NCI-H510A treated with DMSO at 0.1 percent for 48 hours (cell line): ENCODE results near the gene CYP19A1.
A peak's percentile ranks its signal among the peaks of the same experiment; 100 is the strongest.

Experiments used
- DNase-seq: peaks from one replicate; lab custom pipeline; 2025; lab: John Stamatoyannopoulos, UW

Gene CYP19A1

DNA sequence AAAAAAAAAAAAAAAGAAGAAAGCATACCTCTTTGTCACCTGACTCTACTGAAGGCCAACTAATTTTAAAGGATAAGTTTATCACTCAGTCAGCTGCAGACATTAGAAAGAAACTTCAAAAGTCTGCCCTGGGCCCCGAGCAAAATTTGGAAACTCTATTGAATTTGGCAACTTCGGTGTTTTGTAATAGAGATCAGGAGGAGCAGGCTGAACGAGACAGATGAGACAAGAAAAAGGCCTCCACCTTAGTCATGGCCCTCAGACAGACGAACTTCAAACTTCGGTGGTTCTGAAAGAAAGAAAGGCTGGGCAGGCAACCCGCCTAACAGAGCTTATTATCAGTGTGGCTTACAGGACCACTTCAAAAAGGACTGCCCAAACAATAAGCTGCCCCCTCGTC lies 21.6 kb upstream of the CYP19A1 start:
- no peak for DNase-seq

DNA sequence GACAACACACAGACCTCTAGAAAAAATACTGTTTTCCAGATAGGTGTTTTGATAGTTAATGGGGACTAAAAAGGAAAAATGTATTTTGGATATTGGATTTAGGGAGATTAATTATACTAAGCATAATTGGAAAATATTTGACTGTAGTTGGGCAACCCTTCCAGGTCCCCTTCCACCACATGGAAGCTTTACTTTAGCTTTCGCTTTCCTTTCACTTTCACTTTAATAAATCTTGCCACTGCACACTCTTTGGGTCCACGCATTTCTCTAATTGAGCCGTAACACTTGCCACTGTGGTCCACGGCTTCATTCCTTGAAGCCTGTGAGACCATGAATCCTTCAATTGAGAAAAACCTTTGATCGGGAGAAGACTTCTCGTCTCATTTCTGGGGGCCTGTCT lies 18.6 kb upstream of the CYP19A1 start:
- no peak for DNase-seq

DNA sequence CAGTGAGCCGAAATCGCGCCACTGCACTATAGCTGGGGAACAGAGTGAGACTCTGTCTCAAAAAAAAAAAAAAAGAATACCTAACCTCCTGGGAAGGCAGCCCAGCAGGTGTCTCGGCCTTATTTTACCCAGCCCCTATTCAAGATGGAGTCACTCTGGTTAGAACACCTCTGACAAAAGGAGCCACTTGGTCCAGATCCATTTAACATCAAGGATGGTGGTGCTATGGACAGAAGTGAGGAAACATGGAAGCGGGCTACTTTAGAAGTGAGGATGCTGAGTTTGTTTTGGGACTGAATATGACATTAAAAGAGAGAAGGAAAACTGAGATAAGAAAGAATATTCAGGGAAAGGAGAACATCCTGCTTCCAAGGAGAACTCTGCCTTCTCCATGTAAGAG lies 17.8 kb upstream of the CYP19A1 start:
- DNase-seq: no peak

DNA sequence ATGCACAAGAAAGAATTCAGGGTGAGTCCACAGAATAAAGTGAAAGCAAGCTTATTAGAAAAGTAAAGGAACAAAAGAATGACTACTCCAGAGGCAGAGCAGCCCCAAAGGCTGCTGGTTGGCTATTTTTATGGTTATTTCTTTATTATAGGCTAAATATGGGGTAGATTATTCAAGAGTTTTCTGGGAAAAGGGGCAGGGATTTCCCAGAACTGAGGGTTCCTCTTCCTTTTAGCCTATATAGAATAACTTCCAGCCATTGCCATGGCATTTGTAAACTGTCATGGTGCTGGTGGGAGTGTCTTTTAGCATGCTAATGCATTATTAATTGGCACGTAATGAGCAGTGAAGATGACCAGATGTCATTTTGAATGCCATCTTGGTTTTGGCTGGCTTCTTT lies 16.7 kb upstream of the CYP19A1 start:
- DNase-seq: no peak

DNA sequence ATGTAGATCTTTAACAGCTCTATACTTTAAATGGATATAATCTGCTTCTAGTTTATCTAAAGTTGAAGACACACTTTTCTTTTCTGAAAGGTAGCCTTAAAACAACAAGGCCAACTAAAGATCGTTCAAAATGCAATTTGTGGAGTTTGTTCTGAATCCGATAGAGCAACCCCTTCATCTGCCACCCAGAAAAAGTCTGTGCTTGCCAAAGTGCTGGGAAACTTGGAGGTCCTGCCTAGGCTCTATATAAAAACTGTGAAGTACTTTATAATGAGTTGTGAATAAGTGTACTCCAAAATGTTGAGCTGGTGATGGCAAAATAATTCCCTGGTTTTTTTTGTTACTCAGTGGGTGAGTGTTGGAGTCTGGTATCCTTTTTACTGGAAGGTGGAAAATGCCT lies 15.6 kb upstream of the CYP19A1 start:
- no peak for DNase-seq

DNA sequence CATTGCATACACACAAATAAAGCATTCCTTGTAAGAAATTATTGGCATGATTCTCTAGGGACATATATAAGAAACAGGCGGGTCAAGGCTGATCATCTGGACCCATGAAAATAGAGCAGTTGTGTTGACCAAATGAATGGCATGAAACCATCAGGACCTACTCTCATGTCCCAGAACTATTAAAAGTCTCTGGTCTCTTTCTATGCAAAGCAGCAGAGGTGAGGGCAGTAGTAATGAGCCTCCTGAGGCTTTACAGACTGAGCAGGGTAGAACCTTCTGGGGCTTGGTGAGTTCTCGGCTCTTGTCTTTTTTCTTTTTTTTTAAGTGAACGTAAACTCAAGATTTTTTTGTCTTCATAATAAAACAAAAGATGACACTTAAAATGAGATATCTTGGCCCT lies 12.3 kb upstream of the CYP19A1 start:
- DNase-seq: no peak

DNA sequence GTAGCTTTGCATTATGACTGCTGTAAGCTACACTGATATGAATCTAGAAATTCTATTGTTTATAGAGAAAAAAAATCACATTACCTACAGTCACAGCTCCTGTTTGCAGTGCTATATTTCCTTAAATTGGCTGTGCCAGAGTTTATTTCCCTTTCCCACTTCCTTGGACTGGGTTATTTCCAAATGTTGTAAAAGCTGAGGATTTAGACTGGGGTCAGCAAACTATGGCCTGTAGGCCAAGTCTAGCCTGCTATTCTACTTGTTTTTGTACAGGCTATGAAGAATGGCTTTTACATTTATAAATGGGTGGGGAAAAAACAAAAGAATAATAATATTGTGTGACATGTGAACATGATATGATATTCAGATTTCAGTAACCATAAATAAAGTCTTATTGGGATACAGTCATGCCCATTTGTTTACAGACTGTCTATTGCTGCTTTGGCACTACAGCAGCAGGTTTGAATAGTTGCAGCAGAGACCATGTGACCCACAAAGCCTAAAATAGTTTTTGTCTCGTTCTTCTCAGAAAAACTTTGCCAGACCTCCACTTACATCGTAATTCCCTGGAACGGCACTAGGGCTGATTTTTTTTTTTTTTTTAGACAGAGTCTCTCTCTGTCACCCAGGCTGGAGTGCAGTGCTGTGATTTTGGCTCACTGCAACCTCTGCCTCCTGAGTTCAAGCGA lies 10.9 kb upstream of the CYP19A1 start:
- DNase-seq: no peak

DNA sequence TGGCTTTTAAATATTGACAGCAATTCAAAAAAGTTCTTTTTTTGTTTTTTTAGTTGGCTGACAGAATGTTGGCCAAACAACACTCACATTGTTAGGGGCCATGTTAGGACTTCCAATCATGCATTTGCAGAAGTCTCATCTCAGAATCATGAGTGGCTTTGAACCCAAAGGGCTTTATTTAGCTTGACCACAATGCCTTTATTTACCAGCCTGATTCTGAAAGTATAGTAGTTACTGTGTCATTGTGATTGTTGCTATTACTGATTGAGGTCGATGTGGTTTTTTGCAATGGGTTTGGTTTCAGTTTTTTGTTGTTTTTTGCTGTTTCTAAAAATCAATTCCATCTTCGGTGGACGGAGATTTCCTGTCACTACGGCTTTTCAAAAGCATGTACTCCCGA lies 10.3 kb upstream of the CYP19A1 start:
- DNase-seq: no peak

DNA sequence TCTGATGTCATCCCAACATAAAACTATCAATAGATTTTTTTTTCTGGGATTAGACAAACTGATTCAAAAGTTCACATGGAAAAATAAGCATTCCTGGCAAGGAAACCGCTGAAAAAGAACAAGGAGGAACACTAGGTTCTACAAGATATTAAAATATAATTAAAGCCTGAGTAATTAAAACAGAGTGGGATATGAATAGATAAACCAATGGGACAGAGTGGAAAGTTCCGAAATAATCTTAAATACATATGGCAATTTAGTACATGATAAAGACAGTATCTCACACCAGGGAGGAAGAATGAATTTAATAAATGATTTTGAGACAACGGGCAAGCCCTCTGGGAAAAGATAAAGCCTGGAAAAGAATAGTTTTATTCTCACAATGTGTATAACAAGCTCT lies 7.7 kb upstream of the CYP19A1 start:
- DNase-seq: no peak

DNA sequence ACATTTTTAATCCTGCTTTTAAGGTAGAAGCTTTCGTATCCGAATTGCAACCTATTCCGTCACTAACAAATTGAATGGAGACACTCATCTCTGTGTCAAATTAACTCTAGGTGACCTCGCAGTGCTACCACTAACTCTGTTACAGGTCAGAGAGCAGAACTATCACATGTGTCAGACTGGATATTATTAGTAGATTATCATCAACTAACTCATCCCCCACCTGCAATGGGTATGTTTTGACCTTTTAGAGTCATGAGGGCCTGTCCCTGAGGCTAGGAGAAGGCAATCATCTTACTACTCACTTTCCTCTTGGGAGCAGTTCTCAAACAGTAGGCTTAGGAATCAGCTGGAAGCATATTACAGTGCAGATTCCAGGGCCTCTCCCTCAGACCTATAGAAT lies 5.1 kb upstream of the CYP19A1 start:
- DNase-seq: no peak

DNA sequence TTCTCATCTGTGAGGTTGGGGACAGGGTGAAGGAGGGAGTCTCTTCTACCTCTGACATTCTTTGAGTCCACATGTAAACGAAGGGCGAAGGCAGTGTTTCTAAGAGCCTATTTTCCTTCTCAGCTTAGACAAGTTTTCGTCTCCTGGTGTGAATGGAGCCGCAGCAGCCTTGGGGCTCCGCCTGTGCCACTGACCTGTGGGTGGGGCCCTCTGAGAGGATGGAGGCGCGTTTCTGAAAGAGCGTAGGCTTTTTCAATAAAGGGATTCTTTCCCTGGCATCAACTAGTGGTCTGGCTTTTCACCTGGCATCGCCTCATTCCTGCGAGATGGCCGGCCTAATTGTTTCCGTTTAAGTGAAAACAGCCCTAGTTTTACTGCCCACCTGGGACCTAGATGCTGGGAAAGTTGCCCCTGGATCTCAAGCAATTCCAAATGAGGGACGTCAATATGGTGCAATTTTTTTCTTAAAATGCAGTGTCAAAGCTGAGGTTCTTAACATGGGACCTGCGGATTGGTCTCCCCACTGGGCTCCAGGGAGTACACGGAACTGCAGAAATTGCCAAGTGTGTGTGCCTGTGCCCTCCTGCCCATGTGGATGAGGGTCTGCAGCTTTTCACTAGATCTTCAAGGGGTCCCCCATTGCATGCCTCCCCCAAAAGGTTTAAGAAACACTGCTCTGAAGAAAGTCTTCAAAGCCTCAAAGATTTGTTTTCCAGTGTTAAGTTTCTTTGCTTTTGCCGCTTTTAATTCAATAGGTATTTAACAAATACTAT lies 4.0 kb upstream of the CYP19A1 start:
- no peak for DNase-seq

DNA sequence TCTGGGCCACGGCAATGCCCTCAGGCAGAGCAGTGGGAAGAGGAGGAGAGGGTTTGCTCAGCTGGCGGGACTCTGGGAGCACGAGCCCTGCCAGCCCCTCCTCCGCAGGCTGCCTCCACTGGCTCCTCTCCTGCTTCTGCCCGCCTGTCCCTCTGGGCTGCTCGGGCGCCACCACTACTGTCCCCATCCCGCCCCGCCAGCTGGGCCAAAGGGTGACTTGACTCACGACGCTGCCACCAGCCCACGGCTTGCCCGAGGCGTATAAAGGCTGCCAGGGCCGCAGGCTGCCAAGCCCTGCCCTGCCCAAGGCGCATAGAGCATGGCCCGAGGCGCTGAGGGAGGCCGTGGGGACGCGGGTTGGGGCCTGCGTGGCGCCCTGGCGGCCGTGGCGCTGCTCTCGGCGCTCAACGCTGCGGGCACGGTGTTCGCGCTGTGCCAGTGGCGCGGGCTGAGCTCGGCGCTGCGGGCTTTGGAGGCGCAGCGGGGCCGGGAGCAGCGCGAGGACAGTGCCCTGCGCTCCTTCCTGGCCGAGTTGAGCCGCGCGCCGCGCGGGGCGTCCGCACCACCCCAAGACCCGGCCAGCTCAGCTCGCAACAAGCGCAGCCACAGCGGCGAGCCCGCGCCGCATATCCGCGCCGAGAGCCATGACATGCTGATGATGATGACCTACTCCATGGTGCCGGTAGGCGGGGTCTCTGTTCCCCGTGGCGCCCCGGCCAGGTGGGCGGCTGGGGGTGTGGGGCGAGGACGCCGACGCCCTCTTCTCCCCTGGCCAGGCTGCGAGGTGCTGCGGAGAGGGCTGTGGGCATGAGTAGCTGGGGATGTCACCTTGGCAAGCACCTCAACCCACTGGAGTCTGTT lies 3.2 kb upstream of the CYP19A1 start, which contains the start of gene GLDN:
Gene GLDN (plus strand): TSS at position 290 of the 861 bp plus-strand sequence. CDS start 30 bp downstream, at position 320.
- peak; percentile 9 for DNase-seq

DNA sequence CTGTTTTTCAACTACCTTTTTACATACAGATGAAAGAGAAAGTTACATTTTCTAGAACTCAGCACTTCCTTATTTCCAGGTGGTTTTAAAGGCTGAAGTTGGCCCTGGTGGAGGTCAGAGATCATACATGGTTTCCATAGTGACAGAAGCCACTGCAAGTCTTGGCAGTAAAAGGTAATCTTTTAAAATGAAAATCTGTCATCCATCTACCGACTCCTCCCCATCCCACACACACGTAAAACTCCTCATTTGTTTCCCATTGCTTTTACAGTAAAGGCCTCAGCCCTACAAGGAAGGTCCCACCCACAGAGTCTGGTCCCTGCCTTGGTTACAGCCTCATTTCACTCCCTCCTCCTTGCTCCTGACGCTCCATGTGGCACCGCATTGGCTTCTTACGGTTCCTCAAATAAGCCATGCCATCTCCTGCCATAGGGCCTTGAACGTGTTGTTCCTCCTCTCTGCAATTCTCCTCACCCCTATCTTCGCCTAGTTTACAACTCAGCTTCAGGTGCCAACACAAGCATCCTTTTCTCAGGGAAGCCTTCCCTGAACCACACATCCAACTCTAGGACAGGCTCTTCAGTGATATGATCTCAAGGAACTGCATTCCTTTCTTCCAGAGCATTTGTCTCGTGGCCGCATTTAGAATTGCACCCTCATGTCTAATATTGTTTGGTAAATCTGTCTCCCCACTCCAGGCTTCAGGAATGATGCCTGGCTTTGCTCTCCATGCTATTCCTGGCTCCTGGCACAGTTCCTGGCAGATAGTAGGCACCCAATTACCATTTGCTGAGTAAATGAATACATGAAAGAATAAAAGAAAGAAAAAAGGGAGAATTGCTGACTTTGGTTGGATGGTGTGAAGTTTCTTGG lies 2.6 kb downstream of the CYP19A1 start:
- no peak for DNase-seq

DNA sequence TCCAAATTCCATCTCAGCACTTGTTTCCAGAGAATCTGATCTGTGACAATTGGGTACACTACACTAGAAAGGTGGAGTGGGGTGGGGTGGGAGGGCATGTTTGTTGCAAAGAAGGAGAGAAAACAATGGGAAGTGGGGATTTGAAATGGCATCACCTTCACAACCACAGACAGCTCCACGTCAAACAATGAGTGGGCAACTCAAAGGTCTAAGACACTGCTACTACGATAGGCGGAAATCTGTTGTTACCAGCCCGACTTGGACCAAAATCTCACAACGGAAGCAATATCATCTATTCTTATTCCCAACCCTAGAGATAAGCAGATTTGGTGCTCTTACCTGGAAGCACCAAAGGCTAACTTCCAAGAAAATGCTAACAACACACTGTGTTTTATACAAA lies 3.3 kb downstream of the CYP19A1 start:
- DNase-seq: no peak

DNA sequence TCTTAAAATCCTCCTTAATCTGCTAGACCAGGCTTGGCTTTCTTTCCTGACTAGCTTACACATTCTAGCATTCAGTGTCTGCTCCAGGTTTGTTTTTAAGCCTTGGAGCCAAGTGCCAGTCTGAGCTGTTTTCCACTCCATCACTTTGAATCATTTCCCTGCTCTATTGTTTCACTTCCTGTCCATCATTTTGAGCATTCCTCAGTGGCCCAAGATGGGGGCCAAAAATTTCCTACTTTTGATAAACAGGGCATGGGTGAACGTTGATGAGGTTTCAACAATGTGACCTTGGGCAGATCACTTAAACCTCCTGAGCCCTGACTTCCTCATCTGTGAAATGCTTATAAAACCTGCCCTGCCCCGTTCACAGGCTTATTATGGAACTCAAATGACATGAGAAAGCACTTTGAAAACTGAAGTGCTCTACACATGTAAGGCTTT lies 4.4 kb downstream of the CYP19A1 start:
- no peak for DNase-seq

DNA sequence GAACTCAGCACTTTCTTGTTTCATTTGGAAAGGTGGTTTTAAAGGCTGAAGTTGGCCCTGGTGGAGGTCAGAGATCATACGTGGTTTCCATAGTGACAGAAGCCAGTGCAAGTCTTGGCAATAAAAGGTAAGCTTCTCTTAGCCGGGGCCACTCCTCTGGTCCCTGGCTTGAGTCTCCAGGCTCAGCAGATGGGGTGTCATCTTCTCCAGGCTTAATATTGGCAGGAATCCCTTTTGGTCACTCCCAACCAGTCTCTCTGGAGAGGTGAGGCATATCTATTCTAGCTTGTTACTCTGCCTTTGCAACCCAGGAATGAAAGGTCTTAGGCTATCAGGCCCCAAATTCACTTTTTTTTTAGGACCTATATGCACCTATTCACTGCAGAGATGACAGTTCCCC lies 4.8 kb downstream of the CYP19A1 start:
- no peak for DNase-seq

DNA sequence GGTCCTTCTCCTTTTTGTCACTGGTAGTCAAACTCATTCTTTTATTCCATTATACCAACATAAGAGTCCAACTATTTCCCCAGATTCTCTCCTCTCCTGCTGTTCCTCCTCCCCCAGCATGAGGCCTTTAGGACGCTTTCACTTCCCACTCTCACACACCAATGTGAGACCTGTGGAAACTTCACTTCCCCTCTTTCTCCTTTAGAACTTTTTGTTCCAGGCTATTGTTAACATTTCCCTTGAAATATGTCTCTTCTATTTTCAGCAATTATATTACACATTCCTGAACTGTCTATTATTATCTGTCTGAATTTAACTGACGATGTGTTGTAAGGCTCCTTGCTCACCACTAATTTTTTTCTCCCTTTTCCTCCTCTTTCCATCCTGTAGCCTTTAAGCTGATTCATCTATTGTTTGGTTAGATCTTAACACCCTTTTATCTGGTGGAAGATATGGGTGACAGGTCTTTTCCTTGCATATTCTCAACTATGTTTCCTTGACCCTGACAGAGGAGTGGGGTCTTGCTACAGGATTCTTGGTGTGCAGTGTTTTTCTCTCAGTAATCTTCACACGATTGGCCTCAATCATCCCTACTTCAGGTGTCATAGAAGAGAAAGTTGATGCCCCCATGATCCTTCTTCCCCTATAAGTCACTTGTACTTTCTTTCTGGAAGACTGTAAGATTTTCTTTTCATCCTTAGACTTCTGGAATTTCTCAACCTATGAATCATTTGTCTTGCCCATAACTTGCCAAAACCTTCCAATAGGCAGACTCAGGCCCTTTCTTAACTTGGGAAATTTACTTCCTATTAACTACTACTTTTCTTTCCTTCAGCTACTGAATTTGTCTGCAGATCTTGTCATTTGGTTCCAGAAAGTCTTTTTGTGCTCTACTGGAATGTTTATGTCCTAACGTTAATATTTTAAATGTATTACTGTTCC lies 5.9 kb downstream of the CYP19A1 start:
- DNase-seq: no peak

DNA sequence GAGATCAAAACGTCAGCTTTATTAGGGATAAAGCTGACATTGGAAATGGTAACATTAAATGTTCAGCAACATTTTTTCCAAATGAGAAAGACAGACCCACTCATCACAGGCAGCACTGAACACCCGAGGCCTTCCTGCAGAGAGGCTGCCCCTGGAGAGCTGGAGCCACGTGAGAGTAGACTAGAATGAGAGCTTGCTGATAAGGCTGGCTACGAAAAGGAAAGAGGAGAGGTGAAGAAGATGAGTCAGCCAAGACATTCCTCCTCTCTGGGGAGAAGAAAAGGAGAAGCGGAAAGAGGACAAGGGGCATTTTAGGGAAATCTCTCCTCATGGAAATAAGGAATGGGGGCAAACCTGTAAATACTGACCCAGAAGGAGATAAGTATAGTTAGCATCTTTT lies 7.3 kb downstream of the CYP19A1 start:
- no peak for DNase-seq

DNA sequence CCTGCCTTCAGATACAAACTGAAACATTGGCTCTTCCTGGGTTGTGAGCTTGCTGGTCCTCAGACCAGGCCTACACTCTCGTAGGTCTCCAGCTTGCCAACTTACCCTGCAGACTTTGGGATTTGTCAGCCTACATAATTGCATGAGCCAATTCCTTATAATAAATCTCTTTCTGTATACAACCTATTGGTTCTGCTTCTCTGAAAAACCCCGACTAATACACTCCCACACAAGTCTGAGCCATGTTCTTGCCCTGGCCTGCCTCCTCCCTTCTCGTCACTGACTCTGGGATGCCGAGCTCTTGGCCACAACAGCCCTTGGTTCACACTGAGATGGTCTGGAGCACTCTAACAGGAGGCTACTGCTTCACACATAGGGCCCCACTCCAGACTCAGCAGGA lies 9.5 kb downstream of the CYP19A1 start:
- no peak for DNase-seq

DNA sequence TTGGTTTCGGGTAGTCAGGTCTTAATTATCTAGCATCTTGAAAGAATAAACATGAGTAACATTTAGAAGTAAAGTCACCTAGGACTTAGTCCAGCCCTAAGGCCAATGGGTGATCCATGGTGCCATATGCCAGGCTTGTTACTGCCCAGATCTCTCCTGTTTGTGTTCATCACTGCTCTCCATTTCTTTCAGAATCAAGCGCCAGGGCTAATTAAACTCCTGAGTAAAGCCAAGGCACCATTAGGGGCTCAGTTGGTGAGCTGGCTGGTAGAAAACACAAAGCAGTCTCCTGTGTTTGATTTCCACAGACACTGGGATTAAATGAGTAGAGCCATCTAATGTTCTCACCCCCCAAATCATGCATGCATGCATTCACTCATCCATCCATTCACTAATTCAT lies 11.3 kb downstream of the CYP19A1 start:
- no peak for DNase-seq

DNA sequence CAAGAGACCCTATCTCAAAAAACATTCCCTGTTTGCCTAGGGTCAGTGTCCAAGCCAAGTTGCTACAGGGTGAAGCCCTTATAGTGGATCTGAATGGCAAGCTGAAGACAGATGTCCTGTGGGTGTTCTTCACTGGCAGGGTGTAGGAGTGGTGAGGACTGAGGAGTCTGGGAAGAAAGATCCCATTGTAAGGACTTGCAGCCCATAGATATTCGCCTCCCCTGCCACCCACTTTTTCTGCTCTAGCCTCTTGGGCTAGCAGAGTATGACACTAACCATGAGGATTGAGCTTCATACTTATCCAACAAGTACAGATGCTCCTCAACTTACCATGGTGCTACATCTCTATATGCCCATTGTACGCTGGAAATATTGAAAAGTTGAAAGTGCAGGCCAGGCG lies 13.2 kb downstream of the CYP19A1 start:
- no peak for DNase-seq
